NCI-H2081 (cell line): ENCODE results near the gene CEP250.
"Not testable (repeated sequence)": the region's sequence is repeated elsewhere in the genome, so short reads cannot be mapped to it uniquely, and the experiment has no call there.

Experiments
- DNase-seq, 2 experiments: peaks; one replicate each; lab custom pipeline; 2025; lab: John Stamatoyannopoulos, UW

The CEP250 gene

DNA sequence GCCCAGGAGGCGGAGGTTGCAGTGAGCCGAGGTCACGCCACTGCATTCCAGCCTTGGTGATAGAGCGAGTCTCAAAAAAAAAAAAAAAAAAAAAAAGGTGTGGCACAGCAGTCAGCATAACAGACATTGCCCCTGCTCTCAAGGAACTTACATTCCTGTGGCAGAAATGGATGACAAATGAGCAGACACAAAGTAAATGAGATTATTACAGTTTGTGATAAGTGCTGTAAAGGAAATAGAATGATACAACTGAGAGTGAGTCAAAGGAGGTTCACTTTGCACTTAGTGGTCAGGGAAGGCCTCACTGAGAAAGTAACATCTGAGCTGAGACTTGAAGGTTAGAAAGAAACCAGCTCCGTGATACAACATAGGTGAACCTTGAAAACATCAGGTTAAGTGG lies 36.4 kb downstream of the CEP250 start:
- DNase-seq = no peak

DNA sequence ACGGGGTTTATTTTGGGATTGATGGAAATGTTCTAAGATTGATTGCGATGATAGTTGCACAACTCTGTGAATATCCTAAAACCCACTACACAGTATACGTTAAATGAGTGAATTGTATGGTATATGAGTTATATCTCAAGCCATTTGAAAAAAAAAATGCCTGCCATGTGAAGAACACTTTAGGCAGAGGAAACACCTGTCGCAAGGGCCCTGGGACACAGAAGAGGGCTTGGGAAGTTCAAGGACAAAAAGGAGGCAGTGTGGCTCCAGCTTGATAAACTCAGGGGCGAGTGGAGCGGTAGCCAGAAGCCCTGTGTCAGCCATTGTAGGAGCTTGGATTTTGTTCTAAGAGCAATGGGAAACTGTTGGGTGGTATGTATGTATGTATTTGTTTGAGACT lies 37.0 kb downstream of the CEP250 start:
- DNase-seq = no peak

DNA sequence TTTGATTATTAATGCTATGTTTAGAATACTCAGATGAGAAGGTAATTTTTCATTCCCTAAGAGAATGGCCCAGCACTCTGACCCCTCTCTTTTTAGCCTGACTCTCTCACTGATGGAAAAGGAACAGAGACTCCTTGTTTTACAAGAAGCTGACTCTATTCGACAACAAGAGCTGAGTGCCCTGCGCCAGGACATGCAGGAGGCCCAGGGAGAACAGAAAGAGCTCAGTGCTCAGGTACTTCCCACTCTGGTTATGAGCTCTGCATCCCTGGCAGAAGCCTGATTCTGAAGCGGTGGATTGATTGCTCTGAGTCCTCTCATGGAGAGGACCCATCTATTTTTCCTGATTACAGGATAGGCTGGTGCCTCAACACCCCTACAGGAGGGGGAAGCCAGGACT lies 41.1 kb downstream of the CEP250 start:
- no peak for DNase-seq

DNA sequence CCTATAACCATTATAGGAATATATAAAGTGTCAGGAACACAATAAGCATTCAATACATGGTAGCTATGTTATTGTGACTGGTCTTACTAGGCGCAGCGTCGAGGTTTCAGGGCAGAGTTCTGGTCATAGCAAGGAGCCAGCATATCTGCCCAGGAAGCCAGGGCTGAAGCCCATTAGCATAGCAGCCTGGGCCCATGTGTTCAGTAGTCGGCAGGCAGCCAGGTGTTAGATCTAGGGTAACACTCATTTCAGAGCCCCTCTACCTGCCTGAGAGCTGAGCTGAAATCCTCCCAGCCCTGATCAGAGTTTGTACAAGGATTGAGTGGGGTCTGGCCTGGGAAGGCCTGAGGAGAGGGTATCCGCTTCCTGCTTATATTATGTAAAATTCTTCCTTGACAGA lies 41.9 kb downstream of the CEP250 start:
- no peak for DNase-seq

DNA sequence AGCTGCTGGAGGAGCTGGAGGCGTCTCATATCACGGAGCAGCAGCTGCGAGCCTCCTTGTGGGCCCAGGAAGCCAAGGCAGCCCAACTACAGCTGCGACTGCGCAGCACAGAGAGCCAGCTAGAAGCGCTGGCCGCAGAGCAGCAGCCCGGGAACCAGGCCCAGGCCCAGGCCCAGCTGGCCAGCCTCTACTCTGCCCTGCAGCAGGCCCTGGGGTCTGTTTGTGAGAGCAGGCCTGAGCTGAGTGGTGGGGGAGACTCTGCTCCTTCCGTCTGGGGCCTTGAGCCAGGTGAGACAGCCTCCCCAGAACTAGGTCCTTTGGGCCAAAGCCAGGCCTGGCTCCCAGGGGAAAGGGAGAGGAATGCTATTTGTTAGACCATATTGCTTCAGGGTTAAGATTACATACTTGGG lies 42.4 kb downstream of the CEP250 start:
- DNase-seq = no peak

DNA sequence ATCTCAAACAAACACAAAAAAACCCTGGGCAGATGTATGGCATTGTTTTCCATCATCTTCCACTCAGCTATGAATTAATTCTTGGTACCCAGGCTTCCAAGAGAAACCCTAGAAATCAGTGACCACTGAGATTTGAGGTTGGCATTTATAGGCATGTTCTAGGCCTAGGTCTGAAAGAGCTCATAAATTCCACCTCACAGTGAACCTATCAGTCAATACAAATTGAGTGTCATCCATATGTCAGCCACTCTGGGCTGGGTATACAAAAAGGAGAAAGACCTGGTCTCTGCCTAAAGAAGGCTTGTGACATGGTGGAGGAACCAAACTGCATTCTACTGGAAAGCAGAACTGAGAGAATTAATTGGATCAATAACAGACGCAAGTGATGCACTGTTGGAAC lies 43.9 kb downstream of the CEP250 start:
- no peak for DNase-seq

DNA sequence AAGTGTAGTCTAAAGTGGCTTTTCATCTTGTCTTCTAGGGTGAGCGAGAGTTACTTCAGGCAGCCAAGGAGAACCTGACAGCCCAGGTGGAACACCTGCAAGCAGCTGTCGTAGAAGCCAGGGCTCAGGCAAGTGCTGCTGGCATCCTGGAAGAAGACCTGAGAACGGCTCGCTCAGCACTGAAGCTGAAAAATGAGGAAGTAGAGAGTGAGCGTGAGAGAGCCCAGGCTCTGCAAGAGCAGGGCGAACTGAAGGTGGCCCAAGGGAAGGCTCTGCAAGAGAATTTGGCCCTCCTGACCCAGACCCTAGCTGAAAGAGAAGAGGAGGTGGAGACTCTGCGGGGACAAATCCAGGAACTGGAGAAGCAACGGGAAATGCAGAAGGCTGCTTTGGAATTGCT lies 47.0 kb downstream of the CEP250 start:
- no peak for DNase-seq

DNA sequence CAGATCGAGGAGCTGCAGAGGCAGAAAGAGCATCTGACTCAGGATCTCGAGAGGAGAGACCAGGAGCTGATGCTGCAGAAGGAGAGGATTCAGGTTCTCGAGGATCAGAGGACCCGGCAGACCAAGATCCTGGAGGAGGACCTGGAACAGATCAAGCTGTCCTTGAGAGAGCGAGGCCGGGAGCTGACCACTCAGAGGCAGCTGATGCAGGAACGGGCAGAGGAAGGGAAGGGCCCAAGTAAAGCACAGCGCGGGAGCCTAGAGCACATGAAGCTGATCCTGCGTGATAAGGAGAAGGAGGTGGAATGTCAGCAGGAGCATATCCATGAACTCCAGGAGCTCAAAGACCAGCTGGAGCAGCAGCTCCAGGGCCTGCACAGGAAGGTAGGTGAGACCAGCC lies 47.9 kb downstream of the CEP250 start:
- no peak for DNase-seq

DNA sequence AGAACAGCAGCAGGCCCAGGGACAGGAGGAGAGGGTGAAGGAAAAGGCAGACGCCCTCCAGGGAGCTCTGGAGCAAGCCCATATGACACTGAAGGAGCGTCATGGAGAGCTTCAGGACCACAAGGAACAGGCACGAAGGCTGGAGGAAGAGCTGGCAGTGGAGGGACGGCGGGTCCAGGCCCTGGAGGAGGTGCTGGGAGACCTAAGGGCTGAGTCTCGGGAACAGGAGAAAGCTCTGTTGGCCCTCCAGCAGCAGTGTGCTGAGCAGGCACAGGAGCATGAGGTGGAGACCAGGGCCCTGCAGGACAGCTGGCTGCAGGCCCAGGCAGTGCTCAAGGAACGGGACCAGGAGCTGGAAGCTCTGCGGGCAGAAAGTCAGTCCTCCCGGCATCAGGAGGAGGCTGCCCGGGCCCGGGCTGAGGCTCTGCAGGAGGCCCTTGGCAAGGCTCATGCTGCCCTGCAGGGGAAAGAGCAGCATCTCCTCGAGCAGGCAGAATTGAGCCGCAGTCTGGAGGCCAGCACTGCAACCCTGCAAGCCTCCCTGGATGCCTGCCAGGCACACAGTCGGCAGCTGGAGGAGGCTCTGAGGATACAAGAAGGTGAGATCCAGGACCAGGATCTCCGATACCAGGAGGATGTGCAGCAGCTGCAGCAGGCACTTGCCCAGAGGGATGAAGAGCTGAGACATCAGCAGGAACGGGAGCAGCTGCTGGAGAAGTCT lies 48.6 kb downstream of the CEP250 start:
- no peak for DNase-seq

DNA sequence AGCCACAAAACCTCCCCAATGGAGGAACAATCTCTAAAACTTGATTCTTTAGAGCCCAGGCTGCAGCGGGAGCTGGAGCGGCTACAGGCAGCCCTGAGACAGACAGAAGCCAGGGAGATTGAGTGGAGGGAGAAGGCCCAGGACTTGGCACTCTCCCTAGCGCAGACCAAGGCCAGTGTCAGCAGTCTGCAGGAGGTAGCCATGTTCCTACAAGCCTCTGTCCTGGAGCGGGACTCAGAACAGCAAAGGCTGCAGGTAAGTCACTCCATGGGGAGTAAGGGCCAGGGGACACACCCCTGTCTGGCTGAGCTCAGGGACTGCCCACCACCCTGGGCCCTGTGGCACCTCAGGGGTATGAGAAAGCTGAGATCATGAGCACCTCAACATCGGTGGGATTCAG lies 49.4 kb downstream of the CEP250 start:
- DNase-seq = no peak

DNA sequence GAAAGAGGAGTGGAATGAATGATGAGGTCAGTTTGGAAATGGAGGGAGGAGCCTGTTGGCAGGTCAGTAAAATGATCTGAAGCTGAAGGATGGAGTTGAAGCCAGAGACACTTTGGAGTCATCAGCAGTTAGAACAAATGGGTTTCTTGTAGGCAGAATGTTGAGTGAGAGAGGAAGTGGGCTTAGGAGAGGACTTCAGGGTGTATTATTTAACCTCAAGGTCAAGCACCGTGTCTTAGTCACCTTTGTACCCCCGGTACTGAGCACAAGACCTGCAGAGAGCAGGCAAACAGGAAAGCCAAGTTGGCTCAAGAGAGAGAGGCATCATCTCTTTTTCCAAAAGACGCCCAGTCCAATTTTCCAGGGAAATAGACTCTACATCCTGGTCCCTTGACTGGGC lies 50.8 kb downstream of the CEP250 start:
- DNase-seq = no peak

DNA sequence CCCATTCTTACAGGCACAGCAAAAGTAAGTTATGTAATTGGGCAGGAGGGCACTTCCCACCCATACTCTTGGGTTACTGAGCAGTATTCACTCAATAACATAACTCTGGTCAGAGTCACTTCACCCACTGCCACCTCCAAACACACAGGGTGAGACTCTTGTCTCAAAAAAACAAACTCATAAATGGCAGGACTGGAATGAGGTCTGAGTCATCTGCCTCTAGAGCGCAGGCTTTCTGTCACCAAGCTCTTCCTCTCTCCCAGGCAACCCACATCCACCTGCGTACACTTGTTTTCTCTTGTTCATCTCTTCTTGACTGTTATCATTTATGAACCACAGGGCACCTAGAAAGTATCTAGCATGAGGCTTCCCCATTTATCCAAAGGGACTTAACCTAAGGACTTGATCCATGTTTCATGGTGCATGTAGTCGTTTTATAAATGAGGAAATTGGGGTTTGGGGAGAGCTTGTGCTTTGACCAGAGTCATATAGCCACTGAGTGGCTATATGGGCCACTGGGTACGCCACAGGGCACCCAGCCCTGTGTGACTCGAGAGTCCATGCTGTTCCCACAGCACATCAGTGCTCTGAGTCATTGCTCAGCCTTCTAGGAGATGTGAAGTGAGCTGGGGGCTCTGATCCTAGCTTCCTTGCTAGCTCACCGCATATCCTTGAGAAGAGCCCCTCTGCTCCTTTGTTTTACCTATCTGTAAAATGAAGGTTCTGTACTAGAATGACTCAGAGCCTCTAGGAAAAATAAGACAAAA lies 51.7 kb downstream of the CEP250 start:
- DNase-seq = no peak

DNA sequence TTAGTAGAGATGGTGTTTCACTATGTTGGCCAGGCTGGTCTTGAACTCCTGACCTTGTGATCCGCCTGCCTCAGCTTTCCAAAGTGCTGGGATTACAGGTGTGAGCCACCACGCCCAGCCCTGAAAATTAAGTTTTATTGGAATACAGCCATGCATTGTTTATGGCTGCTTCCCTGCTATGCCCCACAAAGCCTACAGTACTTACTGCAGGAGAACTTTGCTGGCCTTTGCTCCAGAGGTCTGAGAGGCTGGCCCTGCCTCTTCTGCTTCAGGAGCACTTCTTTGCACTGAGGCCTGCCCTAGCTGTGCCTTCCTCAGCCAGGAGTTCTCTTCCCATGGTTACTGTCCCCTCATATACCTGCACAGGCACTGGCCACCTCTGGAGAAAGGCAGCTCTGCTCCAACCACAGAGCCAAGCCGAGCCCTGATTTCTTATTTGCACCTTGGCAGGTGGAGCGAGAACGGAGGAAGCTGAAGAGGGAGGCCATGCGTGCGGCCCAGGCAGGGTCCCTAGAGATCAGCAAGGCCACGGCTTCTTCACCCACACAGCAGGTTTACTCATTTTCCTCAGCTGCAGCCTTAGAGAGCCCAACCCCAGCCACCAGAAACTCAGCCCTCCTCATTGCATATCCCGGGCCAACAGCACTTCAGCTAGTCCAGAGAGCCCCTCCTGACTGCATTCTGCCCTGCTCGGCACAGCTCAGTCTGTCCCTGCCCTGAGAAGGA lies 53.3 kb downstream of the CEP250 start:
- DNase-seq = no peak

DNA sequence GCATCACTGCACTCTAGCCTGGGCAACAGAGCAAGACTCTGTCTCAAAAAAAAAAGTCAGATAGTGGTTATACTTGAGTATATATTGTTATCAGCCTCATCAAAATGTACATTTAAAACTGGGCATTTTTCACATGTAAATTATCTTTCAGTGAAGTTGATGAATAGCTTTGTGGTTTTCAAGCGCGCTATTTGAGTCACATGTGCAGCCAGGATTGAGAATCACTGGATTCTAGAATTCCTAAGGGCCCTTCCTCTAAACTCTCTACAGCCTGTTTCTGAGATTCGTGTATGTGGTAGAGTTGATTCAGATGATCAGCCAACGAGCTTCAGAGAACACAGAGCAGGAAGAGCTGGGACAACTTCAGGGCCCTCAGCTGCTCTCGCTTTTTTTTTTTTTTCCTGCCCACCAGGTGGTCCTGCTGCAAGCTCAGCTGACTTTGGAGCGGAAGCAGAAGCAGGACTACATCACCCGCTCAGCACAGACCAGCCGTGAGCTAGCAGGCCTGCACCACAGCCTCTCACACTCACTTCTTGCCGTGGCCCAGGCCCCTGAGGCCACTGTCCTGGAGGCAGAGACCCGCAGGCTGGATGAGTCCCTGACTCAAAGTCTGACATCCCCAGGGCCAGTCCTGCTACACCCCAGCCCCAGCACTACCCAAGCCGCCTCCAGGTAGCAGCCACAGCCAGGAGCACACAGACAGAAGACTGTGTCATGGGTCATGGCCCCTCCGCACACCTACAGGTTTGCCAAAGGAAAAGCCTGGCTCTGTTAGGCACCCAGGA lies 55.7 kb downstream of the CEP250 start:
- DNase-seq = no peak

DNA sequence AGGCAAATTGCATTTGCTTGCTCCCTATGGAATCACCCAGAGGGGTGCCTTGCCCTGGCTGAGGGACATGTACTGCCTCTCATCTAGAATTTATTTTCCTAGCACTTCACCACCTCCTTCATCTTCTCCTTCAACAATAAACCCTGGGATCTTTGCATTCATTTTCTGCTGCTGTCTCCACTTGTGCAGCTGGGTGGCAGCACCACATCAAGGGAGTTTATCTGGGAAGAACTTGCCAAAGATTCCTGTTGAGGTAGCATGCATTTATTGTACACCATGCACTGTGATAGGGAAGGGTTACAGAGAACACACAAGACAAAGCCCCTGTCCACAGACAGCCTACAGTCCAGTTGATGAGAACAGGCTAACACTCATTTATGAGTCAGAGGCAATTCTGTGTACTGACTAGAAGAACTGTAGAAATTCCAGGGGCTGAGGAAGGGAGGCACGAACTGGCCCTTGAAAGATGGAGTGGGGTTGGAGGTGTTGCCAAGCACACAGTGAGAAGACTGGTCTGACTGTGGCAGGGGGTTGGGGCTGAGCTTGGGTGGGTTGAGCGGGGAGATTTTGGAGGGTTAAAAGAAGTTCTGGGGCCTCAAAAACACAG lies 56.5 kb downstream of the CEP250 start:
- peak in 1 of 2 experiments; percentile 17 for DNase-seq

DNA sequence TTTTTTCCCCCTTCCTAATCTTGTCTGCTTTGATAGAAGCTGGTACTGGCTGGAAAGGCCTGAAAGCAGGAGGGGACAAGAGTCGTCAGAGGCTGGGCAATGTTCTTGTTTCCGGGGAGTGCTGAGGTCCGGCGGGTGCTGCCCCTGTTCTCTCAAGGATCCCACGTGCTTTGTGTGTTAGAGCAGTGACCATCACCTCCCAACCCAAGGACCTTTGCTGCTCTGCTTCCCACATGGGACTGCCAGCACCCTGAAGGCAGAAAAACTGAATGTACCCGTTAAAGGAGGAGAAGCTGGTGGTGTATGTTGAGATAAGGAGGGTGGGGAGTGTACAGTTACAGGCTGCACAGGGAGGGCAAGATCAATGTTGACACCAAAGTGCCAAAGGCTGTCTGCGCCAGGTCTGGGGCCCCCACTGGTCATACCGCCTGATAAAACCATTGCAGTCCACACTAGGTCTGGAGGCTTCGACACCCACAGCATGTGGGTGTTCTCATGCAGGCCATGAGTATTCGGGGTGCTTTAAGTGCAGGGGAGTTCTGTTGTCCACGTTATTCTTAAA lies 59.1 kb downstream of the CEP250 start:
- no peak for DNase-seq

DNA sequence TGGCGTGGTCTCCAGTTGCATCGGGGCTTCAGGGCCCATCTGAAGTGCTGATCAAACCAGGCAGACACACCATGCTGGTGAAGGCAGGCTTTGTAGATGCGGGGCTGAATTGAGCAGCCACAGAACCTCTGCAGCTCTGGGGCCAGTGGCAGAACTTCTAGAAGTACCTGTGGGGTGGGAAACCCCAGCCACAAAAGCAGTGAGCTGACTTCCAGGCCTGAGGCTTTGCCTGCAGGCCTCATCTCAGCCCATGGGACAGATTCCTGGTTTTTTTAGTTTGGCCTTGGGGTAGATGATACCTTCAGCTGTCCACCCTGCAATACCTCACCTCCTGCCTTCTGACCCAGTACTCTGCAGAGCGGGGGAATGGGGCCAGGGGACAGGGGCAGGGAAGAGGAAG lies 59.9 kb downstream of the CEP250 start:
- DNase-seq = no peak

DNA sequence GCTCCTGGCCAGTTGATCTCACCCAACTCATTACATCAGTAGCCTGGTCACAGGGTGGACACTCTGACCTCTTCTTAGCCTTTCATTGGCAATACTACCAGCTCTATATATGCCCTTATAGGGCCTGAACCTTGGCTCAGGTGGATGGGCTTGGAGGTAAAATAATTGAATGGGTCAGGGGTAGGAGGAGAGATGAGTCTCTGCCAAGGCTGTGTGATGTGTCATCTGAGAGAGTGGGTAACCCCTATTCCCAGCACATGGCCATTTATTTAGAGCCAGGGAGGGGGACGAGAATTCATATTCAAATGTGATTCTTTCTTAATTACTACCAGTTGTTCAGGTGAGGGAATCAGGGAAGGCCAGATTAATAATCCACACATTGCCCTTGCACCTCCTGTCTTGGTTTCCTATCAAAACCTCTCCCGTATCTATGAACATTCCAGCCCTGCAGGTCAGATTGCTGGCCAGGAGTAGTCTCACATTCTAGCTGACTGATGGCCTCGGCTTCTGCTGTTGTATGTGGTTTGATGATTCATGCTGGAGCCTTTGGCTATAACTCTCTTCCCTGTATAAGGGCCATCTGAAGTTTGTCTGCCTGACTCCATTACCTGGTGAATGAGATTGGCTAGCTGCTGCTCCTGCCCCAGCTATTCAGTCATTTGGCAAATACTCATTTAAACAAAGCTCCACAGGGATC lies 60.7 kb downstream of the CEP250 start:
- no peak for DNase-seq

DNA sequence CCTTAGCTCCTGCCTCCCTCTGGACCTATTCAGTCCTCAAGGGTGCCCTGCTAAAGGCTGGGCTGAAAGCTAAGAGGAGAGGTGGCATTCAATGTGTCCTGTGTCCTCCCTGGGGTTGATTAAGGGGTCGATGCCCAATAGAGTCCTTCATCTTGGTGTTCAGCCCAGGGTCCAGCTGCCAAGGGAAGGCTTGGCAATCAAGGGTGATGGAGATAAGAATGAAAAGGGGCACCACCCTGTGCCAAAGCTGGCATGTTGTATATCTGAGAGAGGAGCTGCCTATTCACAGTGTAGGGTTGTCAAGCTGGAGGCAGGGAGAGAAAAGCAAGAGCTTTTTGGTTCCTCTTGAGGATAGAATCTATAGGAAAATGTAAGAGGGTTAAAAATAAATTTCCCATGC lies 61.7 kb downstream of the CEP250 start:
- DNase-seq = no peak

DNA sequence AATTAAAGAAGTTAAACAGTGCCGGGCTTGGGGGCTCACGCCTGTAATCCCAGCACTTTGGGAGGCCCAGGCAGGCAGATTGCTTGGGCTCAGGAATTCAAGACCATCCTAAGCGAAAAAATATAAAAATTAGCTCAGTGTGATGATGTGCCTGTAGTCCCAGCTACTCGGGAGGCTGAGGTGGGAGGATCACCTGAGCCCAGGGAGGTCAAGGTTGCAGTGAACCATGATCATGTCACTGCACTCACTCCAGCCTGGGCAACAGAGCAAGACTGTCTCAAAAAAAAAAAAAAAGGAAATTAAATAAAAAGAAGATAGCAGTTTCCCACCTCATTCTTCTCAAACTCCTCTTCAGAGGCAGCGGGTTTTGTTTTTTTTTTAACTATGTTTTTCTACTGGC lies 62.4 kb downstream of the CEP250 start:
- DNase-seq = not testable (repeated sequence)

DNA sequence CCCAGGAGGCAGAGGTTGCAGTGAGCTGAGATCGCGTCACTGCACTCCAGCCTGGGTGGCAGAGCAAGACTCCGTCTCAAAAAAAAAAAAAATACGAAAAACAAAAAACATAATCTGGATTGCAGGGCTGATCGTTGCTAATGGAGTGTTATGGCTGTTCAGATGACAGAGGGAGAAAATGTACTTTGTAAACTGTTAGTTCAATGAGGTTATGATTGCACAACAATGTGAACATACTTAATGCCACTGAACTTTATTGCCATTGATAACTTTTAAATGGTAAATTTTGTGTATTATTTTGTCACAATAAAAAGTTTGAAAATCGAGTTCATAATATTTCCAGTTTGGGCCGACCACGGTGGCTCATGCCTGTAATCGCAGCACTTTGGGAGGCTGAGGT lies 63.6 kb downstream of the CEP250 start:
- no peak for DNase-seq
